Gastroesophageal sphincter (tissue), 4 donors: ENCODE data around the gene BLOC1S4. TPM values are rescaled to one million over a fixed set of nuclear protein-coding genes. Genes with fewer than 3 reads are reported as not detected.

Experiments
- ATAC-seq: fragments of 150-250 bp; one replicate; pipeline ENCODE4 v1.9.1; 2016; ENCODE audit warnings: mild to moderate bottlenecking, moderate library complexity
- H3K27ac ChIP-seq, 4 donors: fragments of 200-600 bp; sonication (generic) in 3 of 4; 1 replicate in 3 of 4; 2 replicates in 1 of 4; pipeline ENCODE4 v1.5.1; 2016 to 2019
- H3K27me3 ChIP-seq: fragments of 200-600 bp; sonication (generic); one replicate; pipeline ENCODE4 v1.5.1; 2019
- H3K36me3 ChIP-seq, 2 donors: fragments of 200-600 bp; sonication (generic); one replicate each; pipeline ENCODE4 v1.5.1; 2019; ENCODE audit warnings: control low read depth in 1 of 2
- H3K4me1 ChIP-seq, 3 donors: fragments of 200-600 bp; sonication (generic); 1 replicate in 2 of 3; 2 replicates in 1 of 3; pipeline ENCODE4 v1.5.1; 2016 to 2019; ENCODE audit warnings: control low read depth in 2 of 3
- H3K4me3 ChIP-seq, 2 donors: fragments of 200-600 bp; sonication (generic); one replicate each; pipeline ENCODE4 v1.5.1; 2019; ENCODE audit warnings: mild to moderate bottlenecking in 1 of 2, moderate library complexity in 1 of 2
- H3K9me3 ChIP-seq, 3 donors: fragments of 200-600 bp; sonication (generic); one replicate each; pipeline ENCODE4 v1.5.1; 2017 to 2019; ENCODE audit warnings: control low read depth in 2 of 3
- EP300 ChIP-seq: sonication (generic); formaldehyde crosslinking; IDR thresholded peaks from one replicate; pipeline ENCODE4 v1.6.1; 2017; ENCODE audit warnings: antibody characterized with exemption, mild to moderate bottlenecking
- POLR2A ChIP-seq, 2 donors: fragments of 450-650 bp; IDR thresholded peaks; one replicate each; pipeline ENCODE4 v1.6.1; 2017; ENCODE audit warnings: antibody characterized with exemption in 2 of 2, mild to moderate bottlenecking in 2 of 2, moderate library complexity in 1 of 2
- POLR2AphosphoS5 ChIP-seq: sonication (generic); formaldehyde crosslinking; IDR thresholded peaks from one replicate; pipeline ENCODE4 v1.6.1; 2017; ENCODE audit warnings: antibody characterized with exemption
- WGBS, 2 donors: methylation state at CpG; one replicate each; pipeline ENCODE4 v1.1.5; 2018; ENCODE audit warnings: low coverage in 1 of 2; 5-methylcytosine and 5-hydroxymethylcytosine counted together
- total RNA-seq, 4 donors: library from RNA; depleted of rRNA; stranded (reverse); fragments of >200 nt; gene quantifications; one replicate each; pipeline ENCODE4 v1.1.0, GENCODE V29; 2016
- TF ChIP-seq, protein P1 (sequence below), 4 experiments: fragments of 200-600 bp in 2 of 4; fragments of 450-650 bp in 2 of 4; sonication (generic) in 1 of 4; IDR thresholded peaks; one replicate each; pipeline ENCODE4 v1.5.1; 2017 to 2019; ENCODE audit warnings: antibody characterized with exemption in 4 of 4, mild to moderate bottlenecking in 2 of 4, moderate library complexity in 2 of 4

Gene BLOC1S4
- total RNA-seq, 4 donors from 2014 or later = 10.1 to 20.7 (median 18.7) TPM

- Histone ChIP-seq H3K27me3 (no peaks in the 10 kb centered on the region), H3K4me3 (no peak within 1 kb of the TSS), H3K4me1 (no peaks in the 10 kb centered on the region), H3K27ac (no peak within 1 kb of the TSS), H3K9me3 (no peaks in the 10 kb centered on the region), H3K36me3 (peaks cover 0 to 5% of the 10 kb centered on the region in 2 donors)
- no peak for ATAC-seq
- 14 to 80% methylated on average over 1 to 15 of the region's 29 CpGs for WGBS, 2 donors
- TF ChIP-seq POLR2AphosphoS5 (no peak), EP300 (no peak)
These were observed 22.5 kb upstream of the BLOC1S4 start, which contains the start of gene S100P for GRCh38 chr4:6693231-6694176. Gene S100P, plus strand, starts transcription at chr4:6693878. Its CDS starts 55 bp downstream, at chr4:6693933.

GRCh38 chr4:6694177-6694901 is 21.6 kb upstream of the BLOC1S4 start:
- H3K27ac ChIP-seq = no peak overlapping the region
- H3K36me3 ChIP-seq = peaks cover 0 to 7% of the 10 kb centered on the region in 2 donors
- H3K27me3 ChIP-seq = no peaks in the 10 kb centered on the region
- no peaks in the 10 kb centered on the region for H3K4me1 ChIP-seq
- no peak for ATAC-seq
- H3K4me3 ChIP-seq = no peak overlapping the region
- WGBS, 2 donors = 82% methylated on average over 12 of the region's 16 CpGs; no CpG with 5 or more reads in 1 of the 2 donors
- TF ChIP-seq POLR2A (IDR thresholded peaks at IDR 0.05) (no peak), POLR2AphosphoS5 (no peak), EP300 (no peak)
- TF ChIP-seq, protein P1, sequence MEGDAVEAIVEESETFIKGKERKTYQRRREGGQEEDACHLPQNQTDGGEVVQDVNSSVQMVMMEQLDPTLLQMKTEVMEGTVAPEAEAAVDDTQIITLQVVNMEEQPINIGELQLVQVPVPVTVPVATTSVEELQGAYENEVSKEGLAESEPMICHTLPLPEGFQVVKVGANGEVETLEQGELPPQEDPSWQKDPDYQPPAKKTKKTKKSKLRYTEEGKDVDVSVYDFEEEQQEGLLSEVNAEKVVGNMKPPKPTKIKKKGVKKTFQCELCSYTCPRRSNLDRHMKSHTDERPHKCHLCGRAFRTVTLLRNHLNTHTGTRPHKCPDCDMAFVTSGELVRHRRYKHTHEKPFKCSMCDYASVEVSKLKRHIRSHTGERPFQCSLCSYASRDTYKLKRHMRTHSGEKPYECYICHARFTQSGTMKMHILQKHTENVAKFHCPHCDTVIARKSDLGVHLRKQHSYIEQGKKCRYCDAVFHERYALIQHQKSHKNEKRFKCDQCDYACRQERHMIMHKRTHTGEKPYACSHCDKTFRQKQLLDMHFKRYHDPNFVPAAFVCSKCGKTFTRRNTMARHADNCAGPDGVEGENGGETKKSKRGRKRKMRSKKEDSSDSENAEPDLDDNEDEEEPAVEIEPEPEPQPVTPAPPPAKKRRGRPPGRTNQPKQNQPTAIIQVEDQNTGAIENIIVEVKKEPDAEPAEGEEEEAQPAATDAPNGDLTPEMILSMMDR (IDR thresholded peaks at IDR 0.05) = no peak
- H3K9me3 ChIP-seq = no peaks in the 10 kb centered on the region

DNA sequence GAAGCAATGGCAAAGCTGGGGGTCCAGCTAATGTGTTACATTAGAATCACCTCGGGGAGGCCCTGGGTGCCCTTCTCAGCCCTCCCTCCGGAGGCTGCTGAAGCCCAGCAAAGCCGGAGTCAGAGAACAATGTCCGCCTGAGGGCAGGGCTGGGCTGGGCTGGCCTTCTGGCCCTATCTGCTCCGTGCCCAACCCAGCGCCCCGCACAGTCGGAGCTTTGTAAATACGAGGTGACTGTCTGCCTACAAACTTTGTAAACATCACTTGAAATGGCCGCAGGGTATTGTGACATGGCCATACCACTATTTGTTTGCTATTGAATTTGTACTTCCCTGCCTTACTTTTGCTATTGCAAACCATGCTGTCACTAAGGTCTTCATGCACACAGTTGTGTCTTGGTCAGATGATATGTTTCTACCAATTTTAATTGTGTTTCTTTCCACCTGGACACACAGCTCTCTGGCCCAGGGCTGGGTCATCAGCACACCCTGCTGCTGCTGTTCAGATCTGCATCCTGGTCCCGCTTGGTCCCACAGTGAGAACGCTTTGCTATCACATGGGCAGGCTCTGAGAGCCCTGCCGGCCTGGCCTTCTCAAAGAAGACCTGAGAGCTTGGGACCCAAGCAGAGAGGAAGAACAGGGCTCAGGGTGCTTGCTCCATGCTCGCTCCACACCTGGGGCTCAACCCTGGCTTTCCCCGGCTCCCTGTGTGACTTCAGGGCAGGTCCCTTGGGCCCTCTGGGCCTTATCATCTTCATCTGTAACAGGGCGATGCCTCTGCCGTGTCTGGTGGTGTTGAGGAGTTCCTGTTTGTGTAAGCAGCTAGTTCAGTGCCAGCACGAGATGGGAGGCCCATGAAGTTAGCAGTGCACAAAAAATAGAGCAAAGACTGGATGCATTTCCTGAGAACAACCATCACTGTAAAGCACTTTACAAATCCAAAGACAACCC is 20.0 kb upstream of the BLOC1S4 start:
- H3K4me1 ChIP-seq = no peaks in the 10 kb centered on the region
- H3K27ac ChIP-seq = peak overlapping the region in 1 of 4 donors; percentile 1
- TF ChIP-seq, protein P1 (IDR thresholded peaks at IDR 0.05) = no peak
- TF ChIP-seq EP300 (no peak), POLR2AphosphoS5 (no peak), POLR2A (IDR thresholded peaks at IDR 0.05) (no peak)
- 60 to 78% methylated on average over 1 to 11 of the region's 18 CpGs for WGBS, 2 donors
- peaks cover 0 to 20% of the 10 kb centered on the region in 2 donors for H3K36me3 ChIP-seq
- no peak overlapping the region for H3K4me3 ChIP-seq
- no peaks in the 10 kb centered on the region for H3K27me3 ChIP-seq
- no peaks in the 10 kb centered on the region for H3K9me3 ChIP-seq
- ATAC-seq = no peak

- Histone ChIP-seq H3K27ac (no peak overlapping the region), H3K36me3 (peaks cover 0 to 26% of the 10 kb centered on the region in 2 donors), H3K27me3 (no peaks in the 10 kb centered on the region), H3K4me1 (no peaks in the 10 kb centered on the region), H3K9me3 (no peaks in the 10 kb centered on the region), H3K4me3 (no peak overlapping the region)
- no peak for ATAC-seq
- no peak for TF ChIP-seq POLR2A (IDR thresholded peaks at IDR 0.05)
- TF ChIP-seq POLR2AphosphoS5 = no peak
- TF ChIP-seq EP300 = no peak
- TF ChIP-seq, protein P1 (IDR thresholded peaks at IDR 0.05) = no peak
- 68 to 79% methylated on average over 4 to 5 of the region's 8 CpGs for WGBS, 2 donors
These were observed 19.4 kb upstream of the BLOC1S4 start for GRCh38 chr4:6696611-6697010.
